ENCODE results near the gene KIF5B.

- TF ChIP-seq CTCF (IDR thresholded peaks at IDR 0.05; ENCODE audit: insufficient read depth, low read depth, low read length) (no peak), EZH2 (IDR thresholded peaks at IDR 0.05; ENCODE audit: insufficient read depth, low read length) (no peak)
Measured at GRCh38 chr10:31975157-31975765, 81.0 kb downstream of the KIF5B start.

All from astrocyte (in vitro differentiated cells and primary cell).